GM18505 (cell line): ENCODE results near the gene TFDP3.

ENCODE experiments used
- ATAC-seq: cut with Tn5 transposase; IDR thresholded peaks from one replicate; pipeline ENCODE4 v1.9.1; 2021; ENCODE audit not compliant: unreplicated experiment
- POLR2A ChIP-seq: IDR thresholded peaks from 4 replicates; pipeline ENCODE4 v1.6.1; 2011; ENCODE audit warnings: borderline replicate concordance; ENCODE audit not compliant: insufficient read depth, insufficient read length; ENCODE audit errors: extremely low read depth

TFDP3 gene

GRCh38 chrX:133214301-133214700, 3.9 kb downstream of the TFDP3 start:
- no peak for ATAC-seq
- TF ChIP-seq POLR2A, result no peak

GRCh38 chrX:133213117-133213516, 5.0 kb downstream of the TFDP3 start:
- ATAC-seq, result no peak
- no peak for TF ChIP-seq POLR2A

- no peak for TF ChIP-seq POLR2A
- ATAC-seq, result no peak
Measured at GRCh38 chrX:133207751-133208150, 10.4 kb downstream of the TFDP3 start.

GRCh38 chrX:133191739-133192039, 26.5 kb downstream of the TFDP3 start:
- no peak for ATAC-seq

GRCh38 chrX:133190877-133191738, 27.0 kb downstream of the TFDP3 start:
- no peak for TF ChIP-seq POLR2A
- ATAC-seq, result no peak

More at GRCh38 chrX:133191739-133192039, 26.5 kb downstream of the TFDP3 start:
- no peak for TF ChIP-seq POLR2A

GRCh38 chrX:133189195-133189594, 29.0 kb downstream of the TFDP3 start:
- ATAC-seq, result no peak
- TF ChIP-seq POLR2A, result no peak

- TF ChIP-seq POLR2A, result no peak
- no peak for ATAC-seq
Measured at GRCh38 chrX:133188631-133189030, 29.5 kb downstream of the TFDP3 start.

GRCh38 chrX:133185938-133186337, 32.2 kb downstream of the TFDP3 start:
- no peak for TF ChIP-seq POLR2A

GRCh38 chrX:133185119-133185518, 33.0 kb downstream of the TFDP3 start:
- TF ChIP-seq POLR2A, result no peak
- no peak for ATAC-seq

More at GRCh38 chrX:133185938-133186337, 32.2 kb downstream of the TFDP3 start:
- ATAC-seq, result no peak

GRCh38 chrX:133183806-133184205, 34.3 kb downstream of the TFDP3 start:
- no peak for ATAC-seq
- TF ChIP-seq POLR2A, result no peak

GRCh38 chrX:133179500-133179899, 38.7 kb downstream of the TFDP3 start:
- ATAC-seq, result no peak
- no peak for TF ChIP-seq POLR2A

- ATAC-seq, result no peak
- TF ChIP-seq POLR2A, result no peak
Measured at GRCh38 chrX:133177202-133177601, 41.0 kb downstream of the TFDP3 start.

GRCh38 chrX:133175605-133176004, 42.5 kb downstream of the TFDP3 start:
- no peak for TF ChIP-seq POLR2A
- no peak for ATAC-seq

GRCh38 chrX:133175162-133175561, 43.0 kb downstream of the TFDP3 start:
- no peak for TF ChIP-seq POLR2A
- ATAC-seq, result no peak
